Measurements from ENCODE around the gene PPP2R3C.

DNA sequence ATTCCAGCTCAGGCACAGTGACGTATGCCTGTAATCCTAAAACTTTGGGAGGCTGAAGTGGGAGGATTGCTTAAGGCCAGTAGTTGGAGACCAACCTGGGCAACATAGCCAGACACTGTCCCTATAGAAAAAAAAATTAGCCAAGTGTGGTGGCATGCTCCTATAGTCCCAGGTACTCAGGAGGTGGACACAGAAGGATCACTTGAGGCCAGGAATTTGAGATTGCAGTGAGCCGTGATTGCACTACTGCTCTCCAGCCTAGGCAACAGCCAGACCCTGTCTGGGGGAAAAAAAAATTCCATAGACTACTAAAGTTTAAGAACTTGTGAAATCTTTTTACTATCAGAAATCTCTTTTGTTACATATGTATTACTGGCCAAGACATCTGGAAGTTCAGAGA lies 69.2 kb downstream of the PPP2R3C start:
- TF ChIP-seq CTCF (conservative IDR thresholded peaks at IDR 0.05 in 1 of 2, IDR thresholded peaks at IDR 0.05 in 1 of 2; ENCODE audit: low read depth in 1 of 2, low read length in 2 of 2) (no peak), EZH2 (IDR thresholded peaks at IDR 0.05; ENCODE audit: low read length, missing control alignments) (no peak)
